HG02588 (cell line): ENCODE data around the gene ART5.
"Not testable (repeated sequence)": the region's sequence is repeated elsewhere in the genome, so short reads cannot be mapped to it uniquely, and the experiment has no call there.

ENCODE experiments used
- ATAC-seq: cut with Tn5 transposase; IDR thresholded peaks from one replicate; pipeline ENCODE4 v1.9.1; 2021; ENCODE audit warnings: mild to moderate bottlenecking, moderate library complexity; ENCODE audit not compliant: unreplicated experiment

ART5 gene

DNA sequence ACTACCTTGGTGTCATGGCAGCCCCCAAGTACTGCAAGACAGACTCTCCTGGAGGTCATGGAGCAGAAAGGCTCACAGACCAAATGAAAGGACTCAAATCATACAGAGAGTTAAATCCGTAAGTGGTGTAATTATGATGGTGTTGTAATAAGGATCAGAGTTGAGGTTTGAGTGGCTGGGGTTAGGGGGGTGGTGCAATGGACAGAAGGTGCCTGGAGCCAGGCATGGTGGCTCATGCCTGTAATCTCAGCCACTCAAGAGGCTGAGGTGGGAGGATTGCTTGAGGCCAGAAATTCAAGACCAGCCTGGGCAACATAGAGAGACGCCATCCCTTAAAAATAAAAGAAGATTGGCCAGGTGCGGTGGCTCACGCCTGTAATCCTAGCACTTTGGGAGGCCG, 18.7 kb downstream of the ART5 start:
- ATAC-seq, result no peak

DNA sequence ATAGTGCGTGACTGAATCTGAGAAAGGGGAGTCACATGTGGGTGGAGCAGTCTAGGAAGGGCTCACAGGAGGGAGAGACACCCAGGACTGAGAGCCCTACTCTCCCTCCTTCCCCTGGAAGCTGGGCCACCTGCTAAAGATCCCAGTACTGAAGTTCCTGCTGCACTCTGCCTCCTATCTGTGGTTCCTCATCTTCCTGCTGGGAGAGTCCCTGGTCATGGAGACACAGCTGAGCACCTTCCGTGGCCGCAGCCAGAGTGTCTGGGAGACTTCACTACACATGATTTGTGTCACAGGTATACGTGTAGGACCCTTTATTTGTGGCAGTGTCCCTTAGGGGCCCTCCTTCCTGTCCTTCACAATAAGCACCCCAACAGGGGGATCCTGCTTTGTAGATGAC, 19.3 kb downstream of the ART5 start:
- no peak for ATAC-seq

GRCh38 chr11:3617990-3618389, 23.8 kb downstream of the ART5 start:
- ATAC-seq, result no peak

DNA sequence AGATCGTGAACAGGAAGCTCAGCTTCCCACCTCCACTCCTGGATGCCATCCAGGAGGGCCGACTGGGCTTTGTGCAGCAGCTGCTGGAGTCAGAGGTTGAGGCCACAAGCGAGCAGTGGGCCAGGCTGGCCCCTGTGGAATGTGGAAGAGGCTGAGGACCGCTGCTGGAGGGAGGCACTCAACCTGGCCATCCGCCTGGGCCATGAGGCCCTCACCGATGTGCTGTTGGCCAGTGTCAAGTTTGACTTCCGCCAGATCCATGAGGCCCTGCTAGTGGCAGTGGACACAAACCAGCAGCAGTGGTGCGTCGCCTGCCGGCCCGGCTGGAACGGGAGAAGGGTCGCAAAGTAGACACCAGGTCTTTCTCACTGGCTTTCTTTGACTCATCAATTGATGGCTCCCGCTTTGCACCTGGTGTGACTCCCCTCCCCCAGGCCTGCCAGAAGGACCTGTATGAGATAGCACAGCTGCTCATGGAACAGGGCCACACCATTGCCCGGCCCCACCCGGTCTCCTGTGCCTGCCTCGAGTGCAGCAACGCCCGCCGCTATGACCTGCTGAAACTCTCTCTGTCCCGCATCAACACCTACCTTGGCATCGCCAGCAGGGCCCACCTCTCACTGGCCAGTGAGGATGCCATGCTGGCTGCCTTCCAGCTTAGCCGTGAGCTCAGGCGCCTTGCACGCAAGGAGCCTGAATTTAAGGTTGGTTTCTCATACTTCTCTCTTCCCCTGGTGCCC, 24.9 kb downstream of the ART5 start:
- ATAC-seq, result no peak

GRCh38 chr11:3615998-3616397, 25.8 kb downstream of the ART5 start:
- ATAC-seq, result no peak

GRCh38 chr11:3614742-3615171, 27.0 kb downstream of the ART5 start:
- peak; percentile 75 for ATAC-seq

DNA sequence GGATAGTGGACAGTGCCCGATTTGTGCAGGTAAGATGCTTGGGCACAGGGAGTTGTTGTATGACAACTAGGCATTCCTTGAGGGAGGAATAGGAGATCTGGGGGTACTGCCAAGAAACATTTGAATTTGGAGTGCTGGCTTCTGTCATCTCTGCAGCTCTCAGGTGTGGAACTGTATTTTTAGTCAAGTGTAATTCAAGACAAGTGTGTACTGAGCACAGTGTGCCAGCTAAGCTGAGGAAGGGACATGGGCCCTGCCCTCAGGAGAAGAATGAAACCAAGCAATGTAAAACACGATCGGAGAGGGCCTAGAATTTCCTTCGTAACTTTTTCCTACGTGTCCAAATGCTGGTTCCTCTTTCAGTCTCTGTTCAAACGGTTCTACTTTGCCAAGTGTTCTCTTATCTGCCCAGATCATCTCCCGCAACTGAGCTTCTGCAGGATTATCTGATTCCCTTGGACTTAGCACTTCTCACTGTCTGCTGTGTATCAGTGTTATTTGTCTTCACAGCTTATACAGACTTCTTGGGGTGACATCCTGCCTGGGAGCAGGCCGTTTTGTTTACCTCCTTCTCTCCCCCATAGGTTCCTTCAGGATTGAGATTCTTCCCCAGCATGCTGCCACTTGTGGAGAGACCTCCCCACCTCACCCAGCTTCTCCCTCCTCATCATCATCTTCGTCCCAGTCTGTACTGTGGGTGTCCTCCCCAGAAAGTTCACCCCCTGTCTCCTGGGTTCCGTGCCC, 27.6 kb downstream of the ART5 start:
- peak; percentile 13 for ATAC-seq

DNA sequence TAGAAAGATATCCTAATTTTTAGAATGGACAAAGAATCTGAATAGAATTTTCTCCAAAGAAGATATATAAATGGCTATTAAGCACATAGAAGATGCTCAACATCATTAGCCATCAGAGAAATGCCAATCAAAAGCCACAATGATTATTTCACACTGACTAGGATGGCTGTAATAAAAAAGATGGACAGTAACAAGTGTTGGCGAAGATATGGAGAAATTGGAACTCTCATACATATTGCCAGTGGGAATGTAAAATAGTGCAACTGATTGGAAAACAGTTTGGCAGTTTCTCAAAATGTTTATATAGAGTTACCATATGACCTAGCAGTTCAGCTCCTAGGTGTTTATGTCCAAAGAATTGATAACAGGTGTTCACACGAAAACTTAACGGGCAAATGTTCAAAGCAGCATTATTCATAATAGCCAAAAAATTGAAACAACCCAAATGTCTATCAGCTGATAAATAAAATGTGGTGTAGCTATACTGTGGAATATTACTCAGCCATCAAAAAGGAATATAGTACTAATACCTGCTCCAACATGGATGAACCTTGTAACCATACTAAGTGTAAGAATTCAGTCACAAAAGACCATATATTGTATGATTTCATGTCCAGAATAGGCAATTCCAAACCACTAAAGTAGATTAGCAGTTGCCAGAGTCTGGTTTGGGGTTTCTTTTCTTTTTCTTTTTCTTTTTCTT, 29.7 kb downstream of the ART5 start:
- ATAC-seq, result no peak

- no peak for ATAC-seq
Measured at GRCh38 chr11:3610846-3611245, 30.9 kb downstream of the ART5 start.

- no peak for ATAC-seq
Measured at GRCh38 chr11:3609416-3610265, 32.2 kb downstream of the ART5 start.

DNA sequence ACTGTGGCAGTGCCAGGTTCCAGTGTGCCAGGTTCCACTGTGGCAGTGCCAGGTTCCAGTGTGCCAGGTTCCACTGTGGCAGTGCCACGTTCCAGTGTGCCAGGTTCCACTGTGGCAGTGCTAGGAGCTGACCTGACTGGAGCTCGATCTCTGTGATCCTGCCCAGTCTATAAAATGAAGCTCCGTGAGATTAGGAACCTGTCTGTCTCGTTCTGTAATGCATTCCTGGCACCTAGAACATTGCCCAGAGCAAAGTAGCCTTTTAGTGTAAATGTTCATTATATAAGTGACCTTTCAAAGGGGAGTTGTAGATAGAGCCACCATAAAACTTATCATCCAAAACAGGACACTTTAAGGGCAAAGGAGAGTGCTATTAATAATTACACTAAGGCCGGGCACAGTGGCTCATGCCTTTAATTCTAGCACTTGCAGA, 36.0 kb downstream of the ART5 start:
- ATAC-seq, result no peak

- no peak for ATAC-seq
Measured at GRCh38 chr11:3605283-3605662, 36.5 kb downstream of the ART5 start.

DNA sequence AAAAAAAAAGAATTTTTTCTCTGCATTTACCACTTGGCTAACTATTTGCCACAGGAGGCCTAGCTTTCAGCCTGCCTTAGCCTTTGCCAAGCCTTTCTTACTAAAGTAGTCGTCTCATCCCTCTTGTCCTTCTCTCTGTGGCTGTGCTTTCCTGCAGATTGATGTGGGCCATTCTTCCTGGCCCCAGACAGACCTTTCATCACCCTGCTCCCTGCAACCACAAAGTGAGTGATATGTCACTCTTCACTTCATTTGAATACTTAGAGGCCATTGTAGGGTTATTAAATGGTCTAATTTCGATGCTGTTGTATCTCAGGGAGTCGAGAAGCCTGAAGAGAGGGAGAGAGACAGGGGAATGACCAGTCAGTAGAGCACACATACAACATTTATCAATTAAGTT, 37.6 kb downstream of the ART5 start:
- ATAC-seq, result no peak

- not testable (repeated sequence) for ATAC-seq
Measured at GRCh38 chr11:3600201-3600600, 41.6 kb downstream of the ART5 start.

- not testable (repeated sequence) for ATAC-seq
Measured at GRCh38 chr11:3597743-3598142, 44.0 kb downstream of the ART5 start.

DNA sequence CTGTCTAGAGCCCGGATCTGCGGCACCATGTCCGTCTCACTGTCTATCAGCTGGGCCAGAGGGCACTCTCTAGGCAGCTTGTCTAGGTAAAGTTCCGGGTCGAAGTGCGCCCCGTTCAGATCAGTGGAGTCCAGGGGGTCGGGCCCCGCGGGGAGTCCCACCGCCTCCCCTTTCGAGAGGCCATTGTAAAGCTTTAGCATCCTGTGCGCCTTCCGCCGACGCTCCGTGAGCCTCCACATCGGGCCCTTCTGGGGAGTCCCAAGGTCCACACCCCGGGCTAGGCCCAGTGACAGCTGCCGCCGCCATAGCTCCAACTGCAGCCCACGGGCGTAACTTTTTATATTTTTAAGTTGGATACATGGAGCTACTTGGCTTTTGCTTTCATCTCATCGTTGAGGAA, 50.5 kb downstream of the ART5 start:
- not testable (repeated sequence) for ATAC-seq

GRCh38 chr11:3590193-3590592, 51.6 kb downstream of the ART5 start:
- ATAC-seq, result not testable (repeated sequence)

DNA sequence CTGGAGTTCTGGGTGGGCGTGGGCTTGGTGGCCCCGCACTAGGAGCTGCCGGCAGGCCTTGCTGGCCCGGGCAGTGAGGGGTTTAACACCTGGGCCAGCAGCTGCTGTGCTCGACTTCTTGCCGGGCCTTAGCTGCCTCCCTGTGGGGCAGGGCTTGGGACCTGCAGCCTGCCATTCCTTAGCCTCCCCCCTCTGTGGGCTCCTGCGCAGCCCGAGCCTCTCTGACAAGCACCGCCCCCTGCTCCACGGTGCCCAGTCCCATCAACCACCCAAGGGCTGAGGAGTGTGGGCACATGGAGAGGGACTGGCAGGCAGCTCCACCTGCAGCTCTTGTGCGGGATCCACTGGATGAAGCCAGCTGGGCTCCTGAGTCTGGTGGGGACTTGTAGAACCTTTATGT, 53.0 kb downstream of the ART5 start:
- ATAC-seq, result not testable (repeated sequence)
